Measurements from ENCODE around the gene TMBIM6. TPM values are rescaled to one million over a fixed set of nuclear protein-coding genes. Genes with fewer than 3 reads are reported as not detected.
"Not testable (repeated sequence)": the region's sequence is repeated elsewhere in the genome, so short reads cannot be mapped to it uniquely, and the experiment has no call there.

Gene TMBIM6
- total RNA-seq, 1 donor from 2014 or later = 588 TPM

- no peak for TF ChIP-seq CTCF (IDR thresholded peaks at IDR 0.05; ENCODE audit: insufficient read depth, low read length, poor library complexity, severe bottlenecking)
- peaks cover 11% of the 10 kb centered on the region for H3K27me3 ChIP-seq (ENCODE audit: control insufficient read depth, insufficient read depth, low read length)
Measured at GRCh38 chr12:49720214-49720613, 21.1 kb upstream of the TMBIM6 start.

GRCh38 chr12:49721355-49721754 is 20.0 kb upstream of the TMBIM6 start:
- not testable (repeated sequence) for DNase-seq (ENCODE audit: low read depth); H3K36me3 ChIP-seq (ENCODE audit: control insufficient read depth, insufficient read depth, low read length); H3K4me3 ChIP-seq (ENCODE audit: low read depth, low read length)
- H3K27me3 ChIP-seq (ENCODE audit: control insufficient read depth, insufficient read depth, low read length) = peaks cover 12% of the 10 kb centered on the region

More at GRCh38 chr12:49720214-49720613, 21.1 kb upstream of the TMBIM6 start:
- Histone ChIP-seq H3K36me3 (ENCODE audit: control insufficient read depth, insufficient read depth, low read length) (no peaks in the 10 kb centered on the region), H3K4me3 (ENCODE audit: low read depth, low read length) (no peak overlapping the region)
- no peak for DNase-seq (ENCODE audit: low read depth)

- no peak for TF ChIP-seq CTCF (IDR thresholded peaks at IDR 0.05; ENCODE audit: insufficient read depth, low read length, poor library complexity, severe bottlenecking)
Measured at GRCh38 chr12:49728446-49728845, 12.9 kb upstream of the TMBIM6 start.

GRCh38 chr12:49730050-49730449 is 11.3 kb upstream of the TMBIM6 start:
- Histone ChIP-seq H3K36me3 (ENCODE audit: control insufficient read depth, insufficient read depth, low read length) (no peaks in the 10 kb centered on the region), H3K27me3 (ENCODE audit: control insufficient read depth, insufficient read depth, low read length) (peaks cover 3% of the 10 kb centered on the region), H3K4me3 (ENCODE audit: low read depth, low read length) (no peak overlapping the region)
- no peak for DNase-seq (ENCODE audit: low read depth)
- TF ChIP-seq CTCF (IDR thresholded peaks at IDR 0.05; ENCODE audit: insufficient read depth, low read length, poor library complexity, severe bottlenecking) = no peak

More at GRCh38 chr12:49728446-49728845, 12.9 kb upstream of the TMBIM6 start:
- no peak for DNase-seq (ENCODE audit: low read depth)
- H3K36me3 ChIP-seq (ENCODE audit: control insufficient read depth, insufficient read depth, low read length) = no peaks in the 10 kb centered on the region
- H3K4me3 ChIP-seq (ENCODE audit: low read depth, low read length) = no peak overlapping the region
- peaks cover 3% of the 10 kb centered on the region for H3K27me3 ChIP-seq (ENCODE audit: control insufficient read depth, insufficient read depth, low read length)

GRCh38 chr12:49730568-49731101 is 10.7 kb upstream of the TMBIM6 start:
- TF ChIP-seq CTCF (IDR thresholded peaks at IDR 0.05; ENCODE audit: insufficient read depth, low read length, poor library complexity, severe bottlenecking) = no peak
- no peaks in the 10 kb centered on the region for H3K36me3 ChIP-seq (ENCODE audit: control insufficient read depth, insufficient read depth, low read length)
- no peaks in the 10 kb centered on the region for H3K27me3 ChIP-seq (ENCODE audit: control insufficient read depth, insufficient read depth, low read length)
- H3K4me3 ChIP-seq (ENCODE audit: low read depth, low read length) = no peak overlapping the region
- no peak for DNase-seq (ENCODE audit: low read depth)

- H3K4me3 ChIP-seq (ENCODE audit: low read depth, low read length) = no peak overlapping the region
- H3K27me3 ChIP-seq (ENCODE audit: control insufficient read depth, insufficient read depth, low read length) = no peaks in the 10 kb centered on the region
- no peak for DNase-seq (ENCODE audit: low read depth)
- TF ChIP-seq CTCF (IDR thresholded peaks at IDR 0.05; ENCODE audit: insufficient read depth, low read length, poor library complexity, severe bottlenecking) = no peak
- H3K36me3 ChIP-seq (ENCODE audit: control insufficient read depth, insufficient read depth, low read length) = no peaks in the 10 kb centered on the region
Measured at GRCh38 chr12:49733219-49734017, 7.9 kb upstream of the TMBIM6 start.

GRCh38 chr12:49734900-49735299 is 6.5 kb upstream of the TMBIM6 start:
- not testable (repeated sequence) for DNase-seq (ENCODE audit: low read depth); H3K27me3 ChIP-seq (ENCODE audit: control insufficient read depth, insufficient read depth, low read length); H3K36me3 ChIP-seq (ENCODE audit: control insufficient read depth, insufficient read depth, low read length); H3K4me3 ChIP-seq (ENCODE audit: low read depth, low read length)

- not testable (repeated sequence) for H3K4me3 ChIP-seq (ENCODE audit: low read depth, low read length); H3K36me3 ChIP-seq (ENCODE audit: control insufficient read depth, insufficient read depth, low read length); DNase-seq (ENCODE audit: low read depth); H3K27me3 ChIP-seq (ENCODE audit: control insufficient read depth, insufficient read depth, low read length)
Measured at GRCh38 chr12:49738721-49739120, 2.6 kb upstream of the TMBIM6 start.

- not testable (repeated sequence) for H3K27me3 ChIP-seq (ENCODE audit: control insufficient read depth, insufficient read depth, low read length); H3K4me3 ChIP-seq (ENCODE audit: low read depth, low read length); H3K36me3 ChIP-seq (ENCODE audit: control insufficient read depth, insufficient read depth, low read length); DNase-seq (ENCODE audit: low read depth)
Measured at GRCh38 chr12:49740277-49740676, 1.1 kb upstream of the TMBIM6 start.

Data from kidney epithelial cell (primary cell).